Glutamatergic neuron (in vitro differentiated cells): Measurements from ENCODE around the gene DARS1. TPM values are rescaled to one million over a fixed set of nuclear protein-coding genes. Genes with fewer than 3 reads are reported as not detected.
"Not testable (repeated sequence)": the region's sequence is repeated elsewhere in the genome, so short reads cannot be mapped to it uniquely, and the experiment has no call there.

ENCODE experiments used
- DNase-seq: peaks from one replicate; pipeline ENCODE4 v3.0.0; 2022
- H3K27ac Mint-ChIP-seq: one replicate; pipeline ENCODE4 v1.8.0; 2020; ENCODE audit warnings: mild to moderate bottlenecking, mixed read lengths, inconsistent platforms; ENCODE audit not compliant: unreplicated experiment
- H3K27me3 Mint-ChIP-seq: one replicate; pipeline ENCODE4 v1.8.0; 2020; ENCODE audit warnings: mild to moderate bottlenecking, moderate library complexity, mixed read lengths, inconsistent platforms; ENCODE audit not compliant: unreplicated experiment
- H3K36me3 Mint-ChIP-seq: one replicate; pipeline ENCODE4 v1.8.0; 2020; ENCODE audit warnings: mild to moderate bottlenecking, mixed read lengths, inconsistent platforms; ENCODE audit not compliant: unreplicated experiment
- H3K4me1 Mint-ChIP-seq: one replicate; pipeline ENCODE4 v1.8.0; 2020; ENCODE audit warnings: mild to moderate bottlenecking, low read depth, mixed read lengths, inconsistent platforms; ENCODE audit not compliant: unreplicated experiment
- H3K4me3 Mint-ChIP-seq: one replicate; pipeline ENCODE4 v1.8.0; 2020; ENCODE audit warnings: mild to moderate bottlenecking, mixed read lengths, inconsistent platforms; ENCODE audit not compliant: unreplicated experiment
- H3K9me3 Mint-ChIP-seq: one replicate; pipeline ENCODE4 v1.8.0; 2020; ENCODE audit warnings: mild to moderate bottlenecking, moderate library complexity, mixed read lengths, inconsistent platforms; ENCODE audit not compliant: unreplicated experiment
- CTCF ChIP-seq: fragments of 200-600 bp; sonication (generic); IDR thresholded peaks from one replicate; pipeline ENCODE4 v1.5.0; 2021; ENCODE audit not compliant: partially characterized antibody, unreplicated experiment
- total RNA-seq: library from RNA; stranded (reverse); fragmentation: NEBNext Ultra II Directional; extraction: Animal tissue kit (Norgen Biotek cat#: 25700); gene quantifications from one replicate; pipeline ENCODE4 v1.2.1, GENCODE V29; 2021; ENCODE audit not compliant: unreplicated experiment

Gene DARS1
- total RNA-seq, 1 donor from 2014 or later: 41.0 TPM

DNA sequence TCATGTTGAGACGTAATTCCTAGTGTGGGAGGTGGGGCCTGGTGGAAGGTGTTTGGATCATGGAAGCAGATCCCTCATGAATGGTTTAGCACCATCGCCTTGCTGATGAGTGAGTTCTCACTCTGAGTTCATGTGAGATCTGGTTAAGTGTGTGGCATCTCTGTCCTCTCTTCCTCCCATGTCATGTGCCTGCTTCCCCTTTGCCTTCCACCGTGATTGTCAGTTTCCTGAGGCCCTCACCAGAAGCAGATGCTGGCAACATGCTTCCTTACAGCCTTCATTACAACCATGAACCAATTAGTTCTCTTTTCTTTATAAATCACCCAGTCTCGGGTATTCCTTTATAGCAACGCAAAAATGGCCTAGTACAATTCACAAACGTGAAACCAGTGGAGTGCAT is 94.6 kb downstream of the DARS1 start:
- H3K27me3 Mint-ChIP-seq: no peaks in the 10 kb centered on the region
- H3K36me3 Mint-ChIP-seq: peaks cover 13% of the 10 kb centered on the region
- peaks cover 4% of the 10 kb centered on the region for H3K9me3 Mint-ChIP-seq
- TF ChIP-seq CTCF: no peak
- H3K4me3 Mint-ChIP-seq: no peak overlapping the region
- H3K4me1 Mint-ChIP-seq: peaks cover 1% of the 10 kb centered on the region
- H3K27ac Mint-ChIP-seq: no peak overlapping the region
- no peak for DNase-seq

- Mint-ChIP-seq H3K27ac (no peak overlapping the region), H3K27me3 (no peaks in the 10 kb centered on the region), H3K4me3 (no peak overlapping the region), H3K9me3 (peaks cover 4% of the 10 kb centered on the region), H3K4me1 (peaks cover 1% of the 10 kb centered on the region), H3K36me3 (peaks cover 13% of the 10 kb centered on the region)
- TF ChIP-seq CTCF: no peak
- DNase-seq: no peak
Measured at GRCh38 chr2:135890149-135890548, 95.3 kb downstream of the DARS1 start.

- not testable (repeated sequence) for DNase-seq, H3K27me3 Mint-ChIP-seq, H3K27ac Mint-ChIP-seq, H3K9me3 Mint-ChIP-seq, H3K4me3 Mint-ChIP-seq, H3K4me1 Mint-ChIP-seq
- peaks cover 13% of the 10 kb centered on the region for H3K36me3 Mint-ChIP-seq
Measured at GRCh38 chr2:135888587-135888986, 96.8 kb downstream of the DARS1 start.

DNA sequence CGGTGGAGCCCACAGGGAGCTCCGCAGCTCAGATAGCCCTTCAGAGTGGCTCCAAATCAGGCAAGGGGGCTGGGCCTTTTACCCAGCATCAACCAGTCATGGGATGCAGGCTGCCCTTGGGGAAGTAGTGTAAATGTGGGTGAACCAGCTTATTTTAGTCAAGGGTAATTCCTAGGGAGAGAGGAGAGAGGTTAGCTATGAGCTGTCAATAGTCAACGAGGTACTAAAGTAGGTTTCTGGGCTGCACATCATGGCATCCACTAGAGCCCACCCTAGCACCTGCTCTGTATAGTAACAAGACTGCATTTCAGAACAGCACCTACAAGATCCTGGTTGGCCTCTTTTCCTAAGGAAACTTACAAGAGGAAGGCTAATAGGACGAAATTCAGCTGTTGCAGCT is 99.7 kb downstream of the DARS1 start:
- H3K4me3 Mint-ChIP-seq: no peak overlapping the region
- H3K27ac Mint-ChIP-seq: no peak overlapping the region
- DNase-seq: no peak
- H3K36me3 Mint-ChIP-seq: peaks cover 13% of the 10 kb centered on the region
- H3K27me3 Mint-ChIP-seq: peaks cover 2% of the 10 kb centered on the region
- peaks cover 4% of the 10 kb centered on the region for H3K9me3 Mint-ChIP-seq
- TF ChIP-seq CTCF: no peak
- H3K4me1 Mint-ChIP-seq: peaks cover 18% of the 10 kb centered on the region

GRCh38 chr2:135882415-135882814 is 103.0 kb downstream of the DARS1 start:
- peaks cover 5% of the 10 kb centered on the region for H3K27me3 Mint-ChIP-seq
- no peak overlapping the region for H3K4me3 Mint-ChIP-seq
- DNase-seq: no peak

DNA sequence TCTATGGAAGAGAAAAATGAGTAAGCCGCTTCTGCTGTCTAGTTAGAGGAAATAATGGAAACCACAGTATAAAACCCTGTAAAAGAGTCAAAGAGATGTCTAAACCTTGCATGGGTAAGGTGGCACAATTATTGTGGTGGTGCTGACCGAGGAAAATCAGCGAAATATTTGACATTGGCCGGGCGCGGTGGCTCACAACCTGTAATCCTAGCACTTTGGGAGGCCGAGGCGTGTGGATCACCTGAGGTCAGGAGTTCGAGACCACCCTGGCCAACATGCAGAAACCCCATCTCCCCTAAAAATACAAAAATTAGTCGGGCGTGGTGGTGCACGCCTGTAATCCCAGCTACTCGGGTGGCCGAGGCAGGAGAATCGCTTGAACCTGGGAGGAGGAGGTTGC is 108.7 kb downstream of the DARS1 start:
- not testable (repeated sequence) for H3K36me3 Mint-ChIP-seq, H3K9me3 Mint-ChIP-seq, H3K27me3 Mint-ChIP-seq, DNase-seq
- H3K4me1 Mint-ChIP-seq: peaks cover 12% of the 10 kb centered on the region
- H3K4me3 Mint-ChIP-seq: peak overlapping the region; percentile 88
- peak overlapping the region; percentile 64 for H3K27ac Mint-ChIP-seq

More at GRCh38 chr2:135882415-135882814, 103.0 kb downstream of the DARS1 start:
- Mint-ChIP-seq H3K4me1 (peaks cover 17% of the 10 kb centered on the region), H3K9me3 (peaks cover 3% of the 10 kb centered on the region), H3K36me3 (no peaks in the 10 kb centered on the region), H3K27ac (no peak overlapping the region)
- TF ChIP-seq CTCF: no peak
